ENCODE results near the gene ACP4. TPM values are rescaled to one million over a fixed set of nuclear protein-coding genes. Genes with fewer than 3 reads are reported as not detected.

Gene ACP4
- total and polyA plus RNA-seq, 2 experiments from 2014 or later = not detected

GRCh38 chr19:50808856-50809255, 18.6 kb downstream of the ACP4 start:
- Histone ChIP-seq H3K4me3 (no peak overlapping the region), H3K4me1 (ENCODE audit: insufficient read depth) (no peaks in the 10 kb centered on the region), H3K27me3 (ENCODE audit: insufficient read depth) (peaks cover 5% of the 10 kb centered on the region; the same call in 1 of the 2 replicates), H3K27ac (ENCODE audit: low read depth) (no peak overlapping the region), H3K9me2 (ENCODE audit: insufficient read depth) (0 out of 2 replicates have a peak, but pooled peaks cover 3% of the 10 kb centered on the region), H2AFZ (no peak overlapping the region), H3K79me2 (replicated peaks; ENCODE audit: insufficient read depth) (peaks cover 5% of the 10 kb centered on the region), H3K36me3 (ENCODE audit: insufficient read depth) (no peaks in the 10 kb centered on the region), H3K4me2 (no peak overlapping the region), H4K20me1 (replicated peaks; ENCODE audit: insufficient read depth) (peaks cover 1% of the 10 kb centered on the region; the same call in 1 of the 2 replicates), H3F3A (replicated peaks; ENCODE audit: low read depth) (no peaks in the 10 kb centered on the region)
- no peak for TF ChIP-seq NANOG (IDR thresholded peaks at IDR 0.05; ENCODE audit: borderline replicate concordance)
- no peak for TF ChIP-seq REST (IDR thresholded peaks at IDR 0.05; ENCODE audit: unreplicated experiment)
- no peak for TF ChIP-seq ETS1 (IDR thresholded peaks at IDR 0.05)
- no peak for TF ChIP-seq CREB1 (CRISPR knock-in tag; IDR thresholded peaks at IDR 0.05; ENCODE audit: low read depth)
- TF ChIP-seq ZNF462 (CRISPR knock-in tag; IDR thresholded peaks at IDR 0.05) = no peak
- no peak for TF ChIP-seq EZH2phosphoT487 (IDR thresholded peaks at IDR 0.05; ENCODE audit: unreplicated experiment)
- no peak for TF ChIP-seq STAT1 (IDR thresholded peaks at IDR 0.05; ENCODE audit: unreplicated experiment)
- TF ChIP-seq JUNB (IDR thresholded peaks at IDR 0.05; ENCODE audit: unreplicated experiment) = no peak
- TF ChIP-seq POLR2AphosphoS5 (IDR thresholded peaks at IDR 0.05; ENCODE audit: low read depth) = no peak
- no peak for TF ChIP-seq EZH2 (IDR thresholded peaks at IDR 0.05; ENCODE audit: low read depth, unreplicated experiment)
- TF ChIP-seq ZNF331 (CRISPR knock-in tag; IDR thresholded peaks at IDR 0.05; ENCODE audit: low read depth) = no peak
- no peak for TF ChIP-seq CTCF (conservative IDR thresholded peaks at IDR 0.05; ENCODE audit: low read depth in 2 of 2)
- no peak for TF ChIP-seq ZNF114 (CRISPR knock-in tag; IDR thresholded peaks at IDR 0.05)
- no peak overlapping the region for H3K4me3 Mint-ChIP-seq
- peaks cover 29% of the 10 kb centered on the region for H3K9me3 Mint-ChIP-seq
- ATAC-seq (no peak), DNase-seq (ENCODE audit: low spot score) (no peak)
- peaks cover 12% of the 10 kb centered on the region for H3K36me3 Mint-ChIP-seq (ENCODE audit: low read depth)
- peaks cover 22% of the 10 kb centered on the region for H3K27me3 Mint-ChIP-seq (ENCODE audit: insufficient read depth, low read depth, poor library complexity)
- H3K4me1 Mint-ChIP-seq = peaks cover 3% of the 10 kb centered on the region; the same call in 2 of the 3 replicates
- H3K27ac Mint-ChIP-seq = no peak overlapping the region

Data from GM23338 (cell line).